HG02623 (cell line): ENCODE results near the gene KIR2DL1.
"Not testable (repeated sequence)": the region's sequence is repeated elsewhere in the genome, so short reads cannot be mapped to it uniquely, and the experiment has no call there.

Experiments
- ATAC-seq: cut with Tn5 transposase; IDR thresholded peaks from one replicate; pipeline ENCODE4 v1.9.1; 2021; ENCODE audit warnings: moderate library complexity; ENCODE audit not compliant: unreplicated experiment

Gene KIR2DL1

DNA sequence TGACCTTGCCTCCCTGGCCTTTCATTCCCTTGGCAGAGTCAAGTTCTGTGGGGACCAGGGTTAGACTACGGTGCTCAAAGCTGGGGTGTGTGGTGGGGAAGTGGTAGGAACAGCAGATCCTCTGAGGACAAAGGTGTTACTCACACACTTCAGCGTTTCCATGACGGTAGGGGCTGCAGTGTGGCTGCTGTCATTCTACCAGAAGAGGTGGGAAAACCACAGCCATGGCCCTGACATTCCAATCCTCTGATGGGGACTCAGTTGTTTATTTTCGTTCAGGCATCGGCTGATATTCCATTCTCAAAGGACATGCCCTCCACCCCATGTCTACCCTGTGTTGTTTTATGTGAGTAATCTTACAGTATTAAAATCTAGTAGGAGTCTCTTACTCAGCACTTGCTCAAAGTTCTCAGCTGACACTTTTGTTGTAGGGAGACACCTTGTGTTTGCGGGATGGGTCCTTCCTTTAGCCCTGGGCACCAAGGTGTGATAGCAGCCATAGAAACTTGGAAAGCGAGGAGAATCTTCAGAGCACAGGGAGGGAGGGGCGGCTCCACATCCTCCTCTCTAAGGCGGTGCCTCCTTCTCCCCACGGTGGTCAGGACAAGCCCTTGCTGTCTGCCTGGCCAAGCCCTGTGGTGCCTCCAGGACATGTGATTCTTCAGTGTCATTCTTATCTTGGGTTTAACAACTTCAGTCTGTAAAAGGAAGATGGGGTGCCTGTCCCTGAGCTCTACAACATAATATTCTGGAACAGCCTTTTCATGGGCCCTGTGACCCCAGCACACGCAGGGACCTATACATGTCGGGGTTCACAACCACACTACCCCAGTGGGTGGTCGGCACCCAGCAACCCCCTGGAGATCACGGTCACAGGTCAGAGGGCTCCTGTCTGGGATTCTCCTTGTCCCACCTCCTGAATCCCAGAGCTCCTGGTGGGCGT, 1.7 kb downstream of the KIR2DL1 start:
- ATAC-seq = not testable (repeated sequence)

DNA sequence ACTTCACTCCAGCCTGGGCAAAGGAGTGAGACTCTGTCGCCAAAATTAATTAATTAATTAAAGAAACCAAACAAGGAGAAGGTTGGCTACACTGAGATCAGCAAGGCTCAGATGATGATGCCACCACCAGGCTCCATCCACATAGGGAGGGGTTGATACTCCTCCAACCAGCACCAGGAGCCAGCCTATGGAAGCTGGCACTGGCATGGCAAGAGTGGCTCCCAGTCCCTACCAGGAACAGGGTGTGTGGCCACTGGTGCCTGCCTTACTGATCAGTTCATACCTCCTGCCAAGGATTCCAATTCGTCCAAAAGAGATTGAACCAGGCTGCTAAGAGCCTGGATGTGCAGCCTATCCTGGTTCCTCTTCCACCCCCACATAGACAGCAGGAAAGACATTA, 3.1 kb downstream of the KIR2DL1 start:
- not testable (repeated sequence) for ATAC-seq

DNA sequence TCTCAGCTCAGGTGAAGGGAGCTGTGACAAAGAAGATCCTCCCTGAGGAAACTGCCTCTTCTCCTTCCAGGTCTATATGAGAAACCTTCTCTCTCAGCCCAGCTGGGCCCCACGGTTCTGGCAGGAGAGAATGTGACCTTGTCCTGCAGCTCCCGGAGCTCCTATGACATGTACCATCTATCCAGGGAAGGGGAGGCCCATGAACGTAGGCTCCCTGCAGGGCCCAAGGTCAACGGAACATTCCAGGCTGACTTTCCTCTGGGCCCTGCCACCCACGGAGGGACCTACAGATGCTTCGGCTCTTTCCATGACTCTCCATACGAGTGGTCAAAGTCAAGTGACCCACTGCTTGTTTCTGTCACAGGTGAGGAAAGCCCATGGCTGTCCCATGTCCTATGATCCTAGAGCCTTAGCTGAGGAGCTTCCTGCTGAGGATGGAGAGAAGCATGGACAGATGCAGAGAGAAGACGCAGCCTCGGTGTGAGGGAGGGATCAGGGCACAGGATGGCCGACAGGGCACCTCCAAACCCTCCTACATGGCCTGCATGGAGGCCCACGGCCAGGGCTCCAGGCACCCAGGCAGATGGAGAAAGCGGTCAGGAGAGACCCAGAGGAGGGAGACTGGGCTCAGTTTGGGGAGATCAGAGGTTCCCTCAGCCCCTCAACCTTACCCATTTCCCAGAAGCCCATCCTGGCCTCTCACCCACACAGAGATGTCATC, 5.7 kb downstream of the KIR2DL1 start:
- not testable (repeated sequence) for ATAC-seq

DNA sequence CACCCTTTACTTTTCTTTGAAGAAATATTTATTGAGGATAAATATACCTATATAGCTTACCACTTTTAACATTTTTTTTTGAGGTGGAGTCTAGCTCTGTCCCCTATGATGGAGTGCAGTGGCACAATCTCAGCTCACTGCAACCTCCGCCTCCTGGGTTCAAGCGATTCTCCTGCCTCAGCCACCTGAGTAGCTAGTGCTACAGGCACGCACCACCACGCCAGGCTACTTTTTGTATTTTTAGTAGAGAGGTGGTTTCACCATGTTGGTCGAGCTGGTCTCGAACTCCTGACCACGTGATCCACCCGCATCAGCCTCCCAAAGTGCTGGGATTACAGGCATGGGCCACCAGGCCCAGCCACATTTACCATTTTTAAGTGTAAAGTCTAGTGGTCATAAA, 6.2 kb downstream of the KIR2DL1 start:
- ATAC-seq = not testable (repeated sequence)

DNA sequence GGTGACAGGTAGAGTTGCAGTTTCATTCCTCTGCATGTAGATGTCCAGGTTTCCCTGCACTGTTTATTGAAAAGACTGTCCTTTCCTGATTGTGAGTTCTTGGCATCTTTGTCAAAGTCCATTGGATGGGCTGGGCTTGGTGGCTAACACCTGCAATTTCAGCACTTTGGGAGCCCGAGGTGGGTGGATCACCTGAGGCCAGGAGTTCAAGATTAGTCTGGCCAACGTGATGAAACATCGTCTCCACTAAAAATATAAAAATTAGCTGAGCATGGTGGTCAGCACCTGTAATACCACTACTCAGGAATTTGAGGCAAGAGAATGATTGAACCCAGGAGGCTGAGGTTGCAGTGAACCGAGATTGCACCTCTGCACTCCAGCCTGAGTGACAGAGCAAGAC, 8.3 kb downstream of the KIR2DL1 start:
- ATAC-seq = not testable (repeated sequence)

DNA sequence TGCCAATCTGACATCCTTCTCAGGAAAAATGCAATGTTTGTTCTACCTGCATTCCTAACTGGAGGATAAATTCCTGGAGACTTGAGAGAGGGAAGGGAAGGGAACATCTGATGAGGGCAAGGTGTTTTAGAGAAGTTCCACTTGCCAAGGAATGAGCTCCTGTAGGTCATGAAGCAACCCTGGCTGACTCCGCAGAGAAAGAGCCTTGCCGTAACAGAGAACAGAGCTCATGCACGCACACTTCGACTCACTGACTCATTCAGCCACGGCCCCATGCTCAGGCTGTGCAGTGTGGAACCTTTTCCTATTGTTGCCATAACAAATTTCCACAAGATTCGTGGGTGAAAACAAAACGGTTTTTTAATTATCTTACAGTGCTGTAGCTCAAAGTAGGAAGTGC, 9.3 kb downstream of the KIR2DL1 start:
- ATAC-seq = not testable (repeated sequence)

DNA sequence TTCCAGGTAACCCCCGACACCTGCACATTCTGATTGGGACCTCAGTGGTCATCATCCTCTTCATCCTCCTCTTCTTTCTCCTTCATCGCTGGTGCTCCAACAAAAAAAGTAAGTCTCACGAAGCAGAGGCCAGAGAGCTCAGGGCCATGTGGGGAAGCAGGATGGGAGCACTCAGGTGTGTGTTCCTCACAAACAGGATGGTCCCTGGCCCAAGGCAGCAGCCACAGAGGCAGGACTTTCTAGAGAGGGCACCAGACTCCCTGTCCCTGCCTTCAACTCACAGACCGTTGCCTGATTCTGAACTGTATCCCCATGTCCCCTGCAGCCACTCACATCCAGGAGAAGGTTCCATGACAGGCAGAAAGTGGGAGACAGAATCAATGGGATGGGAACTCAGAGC, 13.3 kb downstream of the KIR2DL1 start:
- ATAC-seq = not testable (repeated sequence)

DNA sequence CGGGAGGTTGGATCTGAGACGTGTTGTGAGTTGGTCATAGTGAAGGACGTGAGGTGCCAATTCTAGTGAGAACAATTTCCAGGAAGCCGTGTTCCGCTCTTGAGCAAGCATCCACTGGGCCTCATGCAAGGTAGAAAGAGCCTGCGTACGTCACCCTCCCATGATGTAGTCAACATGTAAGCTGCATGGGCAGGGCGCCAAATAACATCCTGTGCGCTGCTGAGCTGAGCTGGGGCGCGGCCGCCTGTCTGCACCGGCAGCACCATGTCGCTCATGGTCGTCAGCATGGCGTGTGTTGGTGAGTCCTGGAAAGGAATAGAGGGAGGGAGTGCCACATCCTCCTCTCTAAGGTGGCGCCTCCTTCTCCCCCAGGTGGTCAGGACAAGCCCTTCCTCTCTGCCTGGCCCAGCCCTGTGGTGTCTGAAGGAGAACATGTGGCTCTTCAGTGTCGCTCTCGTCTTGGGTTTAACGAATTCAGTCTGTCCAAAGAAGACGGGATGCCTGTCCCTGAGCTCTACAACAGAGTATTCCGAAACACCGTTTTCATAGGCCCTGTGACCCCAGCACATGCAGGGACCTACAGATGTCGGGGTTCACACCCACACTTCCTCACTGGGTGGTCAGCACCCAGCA, 16.6 kb downstream of the KIR2DL1 start:
- ATAC-seq = not testable (repeated sequence)

DNA sequence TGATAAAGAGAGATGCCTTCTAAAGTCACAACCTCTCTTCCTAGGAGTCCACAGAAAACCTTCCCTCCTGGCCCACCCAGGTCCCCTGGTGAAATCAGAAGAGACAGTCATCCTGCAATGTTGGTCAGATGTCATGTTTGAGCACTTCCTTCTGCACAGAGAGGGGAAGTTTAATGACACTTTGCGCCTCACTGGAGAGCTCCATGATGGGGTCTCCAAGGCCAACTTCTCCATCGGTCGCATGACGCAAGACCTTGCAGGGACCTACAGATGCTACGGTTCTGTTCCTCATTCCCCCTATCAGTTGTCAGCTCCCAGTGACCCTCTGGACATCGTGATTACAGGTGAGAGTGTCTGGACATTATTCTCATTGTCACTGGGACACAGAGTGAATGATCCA, 18.6 kb downstream of the KIR2DL1 start:
- not testable (repeated sequence) for ATAC-seq

DNA sequence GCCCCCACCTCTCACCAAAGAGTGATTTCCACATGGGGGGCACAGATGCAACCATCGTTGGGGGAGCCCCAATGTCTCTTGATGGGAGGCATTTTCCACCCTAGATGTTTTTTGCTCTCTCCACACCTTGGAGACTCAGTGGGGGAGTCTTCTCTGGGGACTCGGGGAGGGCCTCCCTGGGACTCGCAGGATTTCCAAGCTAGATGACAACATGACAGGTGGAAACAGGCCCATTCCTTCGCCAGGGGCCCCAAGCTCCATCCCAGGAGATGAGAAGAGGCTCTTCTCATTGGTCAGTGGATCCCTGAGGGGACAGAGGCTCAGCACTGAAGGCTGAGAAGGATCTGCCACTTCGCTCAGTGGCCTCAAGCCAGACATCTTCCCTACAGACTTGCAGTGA, 21.1 kb downstream of the KIR2DL1 start:
- ATAC-seq = no peak

DNA sequence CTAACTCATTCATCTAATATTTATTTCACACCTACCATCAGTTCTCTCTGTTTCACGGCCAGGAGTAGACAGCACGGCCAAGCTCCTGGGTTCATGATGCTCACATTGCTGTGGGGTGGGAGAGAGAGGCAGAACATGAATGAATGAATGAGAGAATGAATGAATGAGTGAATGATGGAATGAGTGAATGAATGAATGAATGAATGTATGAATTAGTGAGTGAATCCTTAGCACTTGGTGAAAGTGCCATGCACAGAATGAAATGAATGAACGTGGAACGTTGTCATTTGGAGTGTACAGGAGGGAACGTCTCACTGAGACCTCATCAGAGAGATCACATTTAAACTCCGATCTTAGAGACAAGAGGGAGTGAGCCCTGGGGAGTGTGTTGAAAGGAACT, 21.9 kb downstream of the KIR2DL1 start:
- no peak for ATAC-seq

DNA sequence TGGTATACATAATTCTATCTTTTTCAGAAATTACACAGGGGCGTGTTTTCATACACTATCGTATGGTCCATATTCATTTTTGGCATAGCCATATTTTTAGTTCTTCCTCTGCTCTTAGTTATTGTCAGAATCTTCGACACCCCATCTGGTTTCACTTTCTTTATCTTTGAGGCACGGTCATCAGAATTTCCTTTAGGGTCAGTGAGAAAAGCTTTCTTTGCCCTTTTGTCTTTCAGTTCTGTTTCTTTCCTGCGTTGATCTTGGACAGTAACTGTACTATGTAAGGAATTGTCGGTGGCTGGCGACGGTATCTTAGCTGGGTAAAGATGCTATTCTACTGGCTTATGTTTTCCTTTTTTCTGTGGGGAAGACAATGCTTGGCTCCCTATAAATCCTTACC, 23.2 kb downstream of the KIR2DL1 start:
- ATAC-seq = no peak

DNA sequence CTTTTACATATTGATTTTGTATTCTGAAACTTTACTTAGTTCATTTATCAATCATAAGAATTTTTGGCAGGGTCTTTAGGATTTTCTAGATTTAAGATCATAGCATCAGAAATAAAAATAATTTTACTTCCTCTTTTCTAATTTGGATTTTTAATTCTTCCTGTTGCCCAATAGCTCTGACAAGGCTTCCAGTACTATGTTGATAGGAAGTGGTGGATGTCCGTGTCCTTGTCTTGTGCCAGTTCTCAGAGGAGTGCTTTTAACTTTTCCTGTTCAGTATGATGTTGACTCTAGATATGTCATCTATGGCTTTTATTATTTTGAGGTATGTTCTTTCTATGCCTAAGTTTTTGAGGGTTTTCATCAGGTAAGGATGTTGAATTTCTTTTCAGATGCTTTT, 26.2 kb downstream of the KIR2DL1 start:
- ATAC-seq = no peak

DNA sequence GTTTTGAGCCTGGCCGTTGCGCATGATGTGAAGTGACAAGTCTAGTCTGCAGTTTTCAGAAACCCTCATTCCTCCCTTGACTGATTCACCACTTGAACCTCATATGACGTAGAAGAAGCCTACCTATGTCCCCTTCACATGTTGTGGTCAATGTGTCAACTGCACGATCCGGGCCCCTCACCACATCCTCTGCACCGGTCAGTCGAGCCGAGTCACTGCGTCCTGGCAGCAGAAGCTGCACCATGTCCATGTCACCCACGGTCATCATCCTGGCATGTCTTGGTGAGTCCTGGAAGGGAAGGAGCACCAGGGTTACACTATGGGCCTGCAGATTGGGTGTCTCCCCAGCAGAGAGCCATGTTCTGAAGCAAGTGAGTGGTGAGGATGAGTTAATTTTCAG, 33.8 kb downstream of the KIR2DL1 start, which contains the start of gene KIR2DL4:
Gene KIR2DL4 (plus strand): TSS at position 201 of the 400 bp plus-strand sequence. CDS start 42 bp downstream, at position 243.
- no peak for ATAC-seq

DNA sequence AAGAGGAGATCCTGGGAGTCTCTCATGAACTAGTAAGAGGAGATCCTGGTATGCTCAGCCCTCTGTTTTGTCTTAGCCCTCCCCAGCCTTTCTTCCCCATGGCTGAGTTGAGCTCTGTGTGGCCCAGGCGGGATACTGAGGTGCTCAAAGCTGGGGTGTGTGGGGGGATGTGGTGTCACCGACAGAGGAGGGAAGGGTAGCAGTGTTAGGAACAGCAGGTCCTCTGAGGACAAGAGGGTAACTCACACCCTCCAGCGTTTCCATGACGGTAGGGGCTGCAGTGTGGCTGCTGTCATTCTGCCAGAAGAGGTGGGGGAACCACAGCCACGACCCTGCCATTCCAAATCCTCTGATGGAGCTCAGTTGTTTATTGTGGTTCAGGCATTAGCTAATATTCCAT, 34.5 kb downstream of the KIR2DL1 start:
- ATAC-seq = no peak

DNA sequence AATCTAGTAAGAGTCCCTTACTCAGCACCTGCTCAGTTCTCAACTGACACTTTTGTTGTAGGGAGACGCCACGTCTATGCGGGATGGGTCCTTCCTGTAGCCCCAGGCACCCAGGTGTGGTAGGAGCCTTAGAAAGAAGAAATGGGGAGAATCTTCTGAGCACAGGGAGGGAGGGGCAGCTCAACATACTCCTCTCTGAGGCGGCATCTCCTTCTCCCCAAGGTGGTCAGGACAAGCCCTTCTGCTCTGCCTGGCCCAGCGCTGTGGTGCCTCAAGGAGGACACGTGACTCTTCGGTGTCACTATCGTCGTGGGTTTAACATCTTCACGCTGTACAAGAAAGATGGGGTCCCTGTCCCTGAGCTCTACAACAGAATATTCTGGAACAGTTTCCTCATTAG, 35.0 kb downstream of the KIR2DL1 start:
- no peak for ATAC-seq

DNA sequence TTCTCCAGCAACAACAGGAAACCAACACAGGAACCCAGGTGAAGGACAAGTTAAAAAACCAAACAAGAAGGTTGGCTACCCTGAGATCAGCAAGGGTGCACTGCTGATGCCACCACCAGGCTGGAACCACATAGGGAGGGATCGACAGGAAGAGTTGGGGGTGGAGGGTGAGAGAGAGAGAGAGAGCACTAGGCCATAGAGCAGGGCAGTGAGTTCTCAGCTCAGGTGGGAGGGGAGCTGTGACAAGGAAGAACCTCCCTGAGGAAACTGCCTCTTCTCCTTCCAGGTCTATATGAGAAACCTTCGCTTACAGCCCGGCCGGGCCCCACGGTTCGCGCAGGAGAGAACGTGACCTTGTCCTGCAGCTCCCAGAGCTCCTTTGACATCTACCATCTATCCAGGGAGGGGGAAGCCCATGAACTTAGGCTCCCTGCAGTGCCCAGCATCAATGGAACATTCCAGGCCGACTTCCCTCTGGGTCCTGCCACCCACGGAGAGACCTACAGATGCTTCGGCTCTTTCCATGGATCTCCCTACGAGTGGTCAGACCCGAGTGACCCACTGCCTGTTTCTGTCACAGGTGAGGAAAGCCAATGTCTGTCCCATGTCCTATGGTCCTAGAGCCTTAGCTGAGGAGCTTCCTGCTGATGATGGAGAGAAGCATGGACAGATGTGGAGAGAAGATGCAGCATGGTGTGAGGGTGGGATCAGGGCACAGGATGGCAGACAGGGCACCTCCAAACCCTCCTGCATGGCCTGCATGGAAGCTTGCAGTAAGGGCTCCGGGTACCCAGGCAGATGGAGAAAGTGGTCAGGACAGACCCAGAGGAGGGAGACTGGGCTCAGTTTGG, 36.3 kb downstream of the KIR2DL1 start:
- no peak for ATAC-seq

DNA sequence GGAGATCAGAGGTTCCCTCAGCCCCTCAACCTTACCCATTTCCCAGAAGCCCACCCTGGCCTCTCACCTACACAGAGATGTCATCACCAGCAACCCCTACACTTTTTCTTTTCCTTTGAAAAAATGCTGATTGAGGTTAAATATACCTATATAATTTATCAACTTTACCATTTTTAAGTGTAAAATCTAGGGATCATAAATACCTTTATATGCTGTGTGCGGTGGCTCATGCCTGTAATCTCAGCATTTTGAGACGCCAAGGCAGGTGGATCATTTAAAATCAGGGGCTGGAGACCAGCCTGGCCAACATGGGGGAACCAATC, 36.9 kb downstream of the KIR2DL1 start:
- ATAC-seq = no peak

DNA sequence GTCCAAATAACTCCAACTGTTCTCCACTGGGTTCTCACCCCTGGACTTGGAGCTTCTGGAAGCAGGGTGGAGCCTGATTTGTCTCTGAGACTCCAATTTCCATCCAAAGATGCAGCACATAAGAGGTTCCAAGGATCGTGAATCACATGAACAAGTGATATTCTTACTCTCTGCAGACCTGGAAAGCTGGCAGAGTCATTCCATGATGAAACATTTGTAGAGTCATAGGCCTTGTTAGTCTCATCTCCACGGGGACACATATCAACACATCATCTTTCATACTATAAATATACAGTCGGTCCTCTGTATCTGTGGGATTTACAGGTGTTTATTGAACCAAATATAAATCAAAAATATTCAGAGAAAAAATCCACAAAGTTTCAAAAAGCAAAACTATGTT, 45.0 kb downstream of the KIR2DL1 start:
- ATAC-seq = not testable (repeated sequence)

DNA sequence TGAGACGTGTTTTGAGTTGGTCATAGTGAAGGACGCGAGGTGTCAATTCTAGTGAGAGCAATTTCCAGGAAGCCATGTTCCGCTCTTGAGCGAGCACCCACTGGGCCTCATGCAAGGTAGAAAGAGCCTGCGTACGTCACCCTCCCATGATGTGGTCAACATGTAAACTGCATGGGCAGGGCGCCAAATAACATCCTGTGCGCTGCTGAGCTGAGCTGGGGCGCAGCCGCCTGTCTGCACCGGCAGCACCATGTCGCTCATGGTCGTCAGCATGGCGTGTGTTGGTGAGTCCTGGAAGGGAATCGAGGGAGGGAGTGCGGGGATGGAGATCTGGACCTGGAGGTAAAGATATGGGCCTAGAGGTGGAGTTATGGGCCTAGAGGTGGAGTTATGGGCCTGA, 46.7 kb downstream of the KIR2DL1 start, which contains the start of gene KIR3DL1:
Gene KIR3DL1 (plus strand): TSS at position 218 of the 400 bp plus-strand sequence.
- ATAC-seq = not testable (repeated sequence)
